HG03354 (cell line): ENCODE results near the gene CFAP141.
"Not testable (repeated sequence)": the region's sequence is repeated elsewhere in the genome, so short reads cannot be mapped to it uniquely, and the experiment has no call there.

ENCODE experiments used
- ATAC-seq: cut with Tn5 transposase; IDR thresholded peaks from one replicate; pipeline ENCODE4 v1.9.1; 2021; ENCODE audit warnings: mild to moderate bottlenecking; ENCODE audit not compliant: unreplicated experiment, poor library complexity, severe bottlenecking

CFAP141 gene

GRCh38 chr1:154206196-154206595, at the start of gene CFAP141:
TSS of gene CFAP141 (minus strand) at chr1:154206333. CDS start at chr1:154206307, 26 bp downstream.
- ATAC-seq = no peak

GRCh38 chr1:154253671-154254070, 47.5 kb upstream of the CFAP141 start:
- no peak for ATAC-seq

- no peak for ATAC-seq
These were observed 35.7 kb upstream of the CFAP141 start for GRCh38 chr1:154241703-154242351.

- ATAC-seq = no peak
These were observed 34.2 kb upstream of the CFAP141 start for GRCh38 chr1:154240294-154240833.

GRCh38 chr1:154239491-154239890, 33.4 kb upstream of the CFAP141 start:
- no peak for ATAC-seq

- no peak for ATAC-seq
These were observed 31.9 kb upstream of the CFAP141 start for GRCh38 chr1:154237880-154238506.

- no peak for ATAC-seq
These were observed 31.3 kb upstream of the CFAP141 start for GRCh38 chr1:154237435-154237834.

GRCh38 chr1:154236855-154237254, 30.7 kb upstream of the CFAP141 start:
- no peak for ATAC-seq

- not testable (repeated sequence) for ATAC-seq
These were observed 27.0 kb upstream of the CFAP141 start for GRCh38 chr1:154233127-154233526.

- ATAC-seq = not testable (repeated sequence)
These were observed 25.0 kb upstream of the CFAP141 start for GRCh38 chr1:154231112-154231511.

- no peak for ATAC-seq
These were observed 19.2 kb upstream of the CFAP141 start for GRCh38 chr1:154225370-154225769.

- ATAC-seq = no peak
These were observed 17.5 kb upstream of the CFAP141 start for GRCh38 chr1:154223621-154224020.

- ATAC-seq = no peak
These were observed 16.8 kb upstream of the CFAP141 start for GRCh38 chr1:154222918-154223317.

- no peak for ATAC-seq
These were observed 16.4 kb upstream of the CFAP141 start for GRCh38 chr1:154222518-154222917.

- ATAC-seq = peak; percentile 25
These were observed 15.3 kb upstream of the CFAP141 start for GRCh38 chr1:154221278-154222001.

- ATAC-seq = no peak
These were observed 14.8 kb upstream of the CFAP141 start for GRCh38 chr1:154220970-154221277.

GRCh38 chr1:154220071-154220969, 14.2 kb upstream of the CFAP141 start, which contains the start of gene UBAP2L:
TSS of gene UBAP2L (plus strand) at chr1:154220955. CDS start at chr1:154225124, 4,169 bp downstream.
- ATAC-seq = peak; percentile 89

GRCh38 chr1:154219541-154219940, 13.4 kb upstream of the CFAP141 start:
- ATAC-seq = no peak

- no peak for ATAC-seq
These were observed 12.4 kb upstream of the CFAP141 start for GRCh38 chr1:154218545-154218944.

- ATAC-seq = no peak
These were observed 7.1 kb upstream of the CFAP141 start for GRCh38 chr1:154213274-154213673.
